K562 (cell line): ENCODE data around the gene ZFP62.

ENCODE experiments used
- CTCF ChIP-seq, 3 experiments: IDR thresholded peaks in 2 of 3; conservative IDR thresholded peaks in 1 of 3; 2 replicates each; pipeline ENCODE4 v1.5.1; 2011 to 2012; ENCODE audit warnings: low read length in 3 of 3, mild to moderate bottlenecking in 3 of 3, control low read depth in 2 of 3, improper control_type of control experiment in 1 of 3, inconsistent platforms in 1 of 3, low read depth in 1 of 3, mixed read lengths in 1 of 3, moderate library complexity in 1 of 3; ENCODE audit not compliant: insufficient read depth in 2 of 3
- GTF2F1 ChIP-seq: IDR thresholded peaks from 2 replicates; pipeline ENCODE4 v1.6.1; 2011; ENCODE audit warnings: low read depth, low read length, improper control_type of control experiment
- HDAC2 ChIP-seq: fragments of 450-650 bp; IDR thresholded peaks from 2 replicates; pipeline ENCODE4 v1.6.1; 2016; ENCODE audit warnings: mild to moderate bottlenecking
- NR1H2 ChIP-seq: sonication (generic); formaldehyde crosslinking; IDR thresholded peaks from 2 replicates; pipeline ENCODE4 v1.4.0; 2020; ENCODE audit warnings: mild to moderate bottlenecking, missing genetic modification reagents
- TOE1 ChIP-seq, 2 experiments: fragments of 450-650 bp in 1 of 2; sonication (generic) in 1 of 2; formaldehyde crosslinking in 1 of 2; IDR thresholded peaks; 2 replicates each; pipeline versions ENCODE4 v1.7.1 to v1.8.0; 2016 to 2022; ENCODE audit warnings: borderline replicate concordance in 2 of 2, mild to moderate bottlenecking in 2 of 2, antibody characterized with exemption in 1 of 2, inconsistent platforms in 1 of 2, low read depth in 1 of 2, missing genetic modification reagents in 1 of 2, moderate library complexity in 1 of 2
- USF2 ChIP-seq: sonication (generic); formaldehyde crosslinking; IDR thresholded peaks from 2 replicates; pipeline ENCODE4 v1.5.0; 2020; ENCODE audit warnings: missing genetic modification reagents
- YY1 ChIP-seq, 3 experiments: IDR thresholded peaks; 2 replicates each; pipeline ENCODE4 v1.6.1; 2011; ENCODE audit warnings: low read length in 2 of 3, mild to moderate bottlenecking in 2 of 3, moderate library complexity in 2 of 3, borderline replicate concordance in 1 of 3, control low read depth in 1 of 3, low read depth in 1 of 3; ENCODE audit not compliant: insufficient read depth in 3 of 3, insufficient replicate concordance in 2 of 3, control insufficient read depth in 1 of 3, insufficient read length in 1 of 3; ENCODE audit errors: extremely low read depth in 1 of 3
- ZFP91 ChIP-seq: sonication (generic); formaldehyde crosslinking; IDR thresholded peaks from 2 replicates; pipeline ENCODE4 v1.8.0; 2022; ENCODE audit warnings: mild to moderate bottlenecking, missing genetic modification reagents
- ZNF143 ChIP-seq: sonication (generic); formaldehyde crosslinking; IDR thresholded peaks from 2 replicates; pipeline ENCODE4 v1.9.0; 2022; ENCODE audit warnings: mild to moderate bottlenecking, missing genetic modification reagents
- ZNF76 ChIP-seq: fragments of 250-450 bp; sonication (Bioruptor Pico); IDR thresholded peaks from 2 replicates; pipeline ENCODE4 v1.4.0; 2020; ENCODE audit warnings: mild to moderate bottlenecking, moderate library complexity, borderline replicate concordance
- TF ChIP-seq, protein P1 (sequence below): sonication (generic); formaldehyde crosslinking; IDR thresholded peaks from 2 replicates; pipeline ENCODE4 v1.8.1; 2023; ENCODE audit warnings: missing genetic modification reagents, mild to moderate bottlenecking, borderline replicate concordance
- TF ChIP-seq, protein P2 (sequence below): fragments of 250-450 bp; sonication (Bioruptor Pico); IDR thresholded peaks from 2 replicates; pipeline ENCODE4 v1.9.0; 2021; ENCODE audit warnings: mild to moderate bottlenecking
- TF ChIP-seq, protein P3 (sequence below): sonication (generic); formaldehyde crosslinking; IDR thresholded peaks from 2 replicates; pipeline ENCODE4 v1.8.1; 2023; ENCODE audit warnings: mild to moderate bottlenecking, missing genetic modification reagents
- TF ChIP-seq, protein P4 (sequence below): fragments of 450-650 bp; IDR thresholded peaks from 2 replicates; pipeline ENCODE4 v1.6.1; 2017; ENCODE audit warnings: mild to moderate bottlenecking, moderate library complexity

DNA sequence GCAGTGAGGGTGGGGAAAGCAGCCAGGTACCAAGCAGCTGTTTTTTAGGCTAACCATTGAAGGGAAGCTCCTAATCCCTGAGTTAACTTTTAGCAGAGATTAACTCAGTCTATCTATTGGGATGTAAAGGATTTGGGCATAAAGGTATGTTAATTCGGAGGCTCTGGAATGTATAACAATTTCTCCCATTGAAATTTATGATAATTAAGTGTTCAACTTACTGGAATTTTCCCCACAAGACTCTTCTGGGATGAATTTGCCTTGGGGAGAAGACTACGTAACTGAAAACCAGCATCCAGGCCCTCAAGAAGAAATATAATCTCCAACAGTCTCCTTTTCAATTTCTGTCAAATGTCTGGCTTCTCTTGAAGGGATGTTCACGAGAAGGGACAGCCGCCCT, 23.6 kb downstream of the ZFP62 start:
- no peak for TF ChIP-seq ZFP91 (CRISPR knock-in tag)
- TF ChIP-seq HDAC2: no peak
- TF ChIP-seq GTF2F1: no peak
- TF ChIP-seq USF2 (CRISPR knock-in tag): no peak
- no peak for TF ChIP-seq YY1 (IDR thresholded peaks at IDR 0.05; ENCODE audit: borderline replicate concordance in 1 of 3, control insufficient read depth in 1 of 3, extremely low read depth in 1 of 3, insufficient read depth in 3 of 3, insufficient read length in 1 of 3, insufficient replicate concordance in 2 of 3, low read depth in 1 of 3, low read length in 2 of 3)
- TF ChIP-seq, protein P1, sequence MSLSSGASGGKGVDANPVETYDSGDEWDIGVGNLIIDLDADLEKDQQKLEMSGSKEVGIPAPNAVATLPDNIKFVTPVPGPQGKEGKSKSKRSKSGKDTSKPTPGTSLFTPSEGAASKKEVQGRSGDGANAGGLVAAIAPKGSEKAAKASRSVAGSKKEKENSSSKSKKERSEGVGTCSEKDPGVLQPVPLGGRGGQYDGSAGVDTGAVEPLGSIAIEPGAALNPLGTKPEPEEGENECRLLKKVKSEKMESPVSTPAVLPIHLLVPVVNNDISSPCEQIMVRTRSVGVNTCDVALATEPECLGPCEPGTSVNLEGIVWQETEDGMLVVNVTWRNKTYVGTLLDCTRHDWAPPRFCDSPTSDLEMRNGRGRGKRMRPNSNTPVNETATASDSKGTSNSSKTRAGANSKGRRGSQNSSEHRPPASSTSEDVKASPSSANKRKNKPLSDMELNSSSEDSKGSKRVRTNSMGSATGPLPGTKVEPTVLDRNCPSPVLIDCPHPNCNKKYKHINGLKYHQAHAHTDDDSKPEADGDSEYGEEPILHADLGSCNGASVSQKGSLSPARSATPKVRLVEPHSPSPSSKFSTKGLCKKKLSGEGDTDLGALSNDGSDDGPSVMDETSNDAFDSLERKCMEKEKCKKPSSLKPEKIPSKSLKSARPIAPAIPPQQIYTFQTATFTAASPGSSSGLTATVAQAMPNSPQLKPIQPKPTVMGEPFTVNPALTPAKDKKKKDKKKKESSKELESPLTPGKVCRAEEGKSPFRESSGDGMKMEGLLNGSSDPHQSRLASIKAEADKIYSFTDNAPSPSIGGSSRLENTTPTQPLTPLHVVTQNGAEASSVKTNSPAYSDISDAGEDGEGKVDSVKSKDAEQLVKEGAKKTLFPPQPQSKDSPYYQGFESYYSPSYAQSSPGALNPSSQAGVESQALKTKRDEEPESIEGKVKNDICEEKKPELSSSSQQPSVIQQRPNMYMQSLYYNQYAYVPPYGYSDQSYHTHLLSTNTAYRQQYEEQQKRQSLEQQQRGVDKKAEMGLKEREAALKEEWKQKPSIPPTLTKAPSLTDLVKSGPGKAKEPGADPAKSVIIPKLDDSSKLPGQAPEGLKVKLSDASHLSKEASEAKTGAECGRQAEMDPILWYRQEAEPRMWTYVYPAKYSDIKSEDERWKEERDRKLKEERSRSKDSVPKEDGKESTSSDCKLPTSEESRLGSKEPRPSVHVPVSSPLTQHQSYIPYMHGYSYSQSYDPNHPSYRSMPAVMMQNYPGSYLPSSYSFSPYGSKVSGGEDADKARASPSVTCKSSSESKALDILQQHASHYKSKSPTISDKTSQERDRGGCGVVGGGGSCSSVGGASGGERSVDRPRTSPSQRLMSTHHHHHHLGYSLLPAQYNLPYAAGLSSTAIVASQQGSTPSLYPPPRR (CRISPR knock-in tag): no peak
- no peak for TF ChIP-seq NR1H2 (CRISPR knock-in tag)
- no peak for TF ChIP-seq CTCF (IDR thresholded peaks at IDR 0.05 in 2 of 3, conservative IDR thresholded peaks at IDR 0.05 in 1 of 3; ENCODE audit: insufficient read depth in 2 of 3, low read depth in 1 of 3, low read length in 3 of 3)
- TF ChIP-seq, protein P2, sequence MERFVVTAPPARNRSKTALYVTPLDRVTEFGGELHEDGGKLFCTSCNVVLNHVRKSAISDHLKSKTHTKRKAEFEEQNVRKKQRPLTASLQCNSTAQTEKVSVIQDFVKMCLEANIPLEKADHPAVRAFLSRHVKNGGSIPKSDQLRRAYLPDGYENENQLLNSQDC: no peak
- TF ChIP-seq, protein P3, sequence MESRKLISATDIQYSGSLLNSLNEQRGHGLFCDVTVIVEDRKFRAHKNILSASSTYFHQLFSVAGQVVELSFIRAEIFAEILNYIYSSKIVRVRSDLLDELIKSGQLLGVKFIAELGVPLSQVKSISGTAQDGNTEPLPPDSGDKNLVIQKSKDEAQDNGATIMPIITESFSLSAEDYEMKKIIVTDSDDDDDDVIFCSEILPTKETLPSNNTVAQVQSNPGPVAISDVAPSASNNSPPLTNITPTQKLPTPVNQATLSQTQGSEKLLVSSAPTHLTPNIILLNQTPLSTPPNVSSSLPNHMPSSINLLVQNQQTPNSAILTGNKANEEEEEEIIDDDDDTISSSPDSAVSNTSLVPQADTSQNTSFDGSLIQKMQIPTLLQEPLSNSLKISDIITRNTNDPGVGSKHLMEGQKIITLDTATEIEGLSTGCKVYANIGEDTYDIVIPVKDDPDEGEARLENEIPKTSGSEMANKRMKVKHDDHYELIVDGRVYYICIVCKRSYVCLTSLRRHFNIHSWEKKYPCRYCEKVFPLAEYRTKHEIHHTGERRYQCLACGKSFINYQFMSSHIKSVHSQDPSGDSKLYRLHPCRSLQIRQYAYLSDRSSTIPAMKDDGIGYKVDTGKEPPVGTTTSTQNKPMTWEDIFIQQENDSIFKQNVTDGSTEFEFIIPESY (CRISPR knock-in tag): no peak
- TF ChIP-seq TOE1 (IDR thresholded peaks at IDR 0.05; ENCODE audit: borderline replicate concordance): no peak
- no peak for TF ChIP-seq TOE1 (CRISPR knock-in tag; IDR thresholded peaks at IDR 0.05; ENCODE audit: borderline replicate concordance, low read depth)
- TF ChIP-seq, protein P4, sequence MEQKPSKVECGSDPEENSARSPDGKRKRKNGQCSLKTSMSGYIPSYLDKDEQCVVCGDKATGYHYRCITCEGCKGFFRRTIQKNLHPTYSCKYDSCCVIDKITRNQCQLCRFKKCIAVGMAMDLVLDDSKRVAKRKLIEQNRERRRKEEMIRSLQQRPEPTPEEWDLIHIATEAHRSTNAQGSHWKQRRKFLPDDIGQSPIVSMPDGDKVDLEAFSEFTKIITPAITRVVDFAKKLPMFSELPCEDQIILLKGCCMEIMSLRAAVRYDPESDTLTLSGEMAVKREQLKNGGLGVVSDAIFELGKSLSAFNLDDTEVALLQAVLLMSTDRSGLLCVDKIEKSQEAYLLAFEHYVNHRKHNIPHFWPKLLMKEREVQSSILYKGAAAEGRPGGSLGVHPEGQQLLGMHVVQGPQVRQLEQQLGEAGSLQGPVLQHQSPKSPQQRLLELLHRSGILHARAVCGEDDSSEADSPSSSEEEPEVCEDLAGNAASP: no peak
- no peak for TF ChIP-seq ZNF76 (CRISPR knock-in tag)
- TF ChIP-seq ZNF143 (CRISPR knock-in tag): no peak
